ENCODE results near the gene RAD50. TPM values are rescaled to one million over a fixed set of nuclear protein-coding genes. Genes with fewer than 3 reads are reported as not detected.

The RAD50 gene
- total RNA-seq, 4 donors from 2014 or later = 31.1 to 53.7 (median 35.0) TPM

GRCh38 chr5:132647473-132647872, 90.7 kb downstream of the RAD50 start:
- H3K27me3 ChIP-seq = no peaks in the 10 kb centered on the region
- no peak overlapping the region for H3K27ac ChIP-seq
- H3K36me3 ChIP-seq = peaks cover 0 to 28% of the 10 kb centered on the region in 2 donors
- peaks cover 0 to 18% (median 0%) of the 10 kb centered on the region in 3 donors for H3K9me3 ChIP-seq
- ATAC-seq = no peak
- TF ChIP-seq POLR2A (IDR thresholded peaks at IDR 0.05) (no peak), CTCF (IDR thresholded peaks at IDR 0.05) (no peak), POLR2AphosphoS5 (IDR thresholded peaks at IDR 0.05) (no peak), EP300 (IDR thresholded peaks at IDR 0.05) (no peak)
- H3K4me1 ChIP-seq = no peaks in the 10 kb centered on the region
- H3K4me3 ChIP-seq = no peak overlapping the region
- 93 to 100% methylated on average over 2 of the region's 2 CpGs for WGBS, 2 donors (ENCODE audit: low coverage in 1 of 2)

GRCh38 chr5:132648355-132648754, 91.6 kb downstream of the RAD50 start:
- Histone ChIP-seq H3K27me3 (no peaks in the 10 kb centered on the region), H3K4me1 (no peaks in the 10 kb centered on the region), H3K36me3 (peaks cover 0 to 19% of the 10 kb centered on the region in 2 donors), H3K27ac (no peak overlapping the region), H3K9me3 (peaks cover 0 to 18% (median 0%) of the 10 kb centered on the region in 3 donors), H3K4me3 (no peak overlapping the region)
- TF ChIP-seq POLR2AphosphoS5 (IDR thresholded peaks at IDR 0.05) = no peak
- no peak for TF ChIP-seq CTCF (IDR thresholded peaks at IDR 0.05)
- no peak for TF ChIP-seq EP300 (IDR thresholded peaks at IDR 0.05)
- no peak for TF ChIP-seq POLR2A (IDR thresholded peaks at IDR 0.05)
- 100% methylated on average over 1 of the region's 1 CpG for WGBS, 2 donors (ENCODE audit: low coverage in 1 of 2)
- ATAC-seq = no peak

- H3K4me1 ChIP-seq = peaks cover 0 to 15% (median 5%) of the 10 kb centered on the region in 3 donors
- no peak overlapping the region for H3K27ac ChIP-seq
- WGBS, 2 donors (ENCODE audit: low coverage in 1 of 2) = 80 to 85% methylated on average over 3 to 4 of the region's 4 CpGs
- H3K9me3 ChIP-seq = peaks cover 0 to 18% (median 0%) of the 10 kb centered on the region in 3 donors
- no peak for TF ChIP-seq POLR2A (IDR thresholded peaks at IDR 0.05)
- TF ChIP-seq CTCF (IDR thresholded peaks at IDR 0.05) = no peak
- no peak for TF ChIP-seq POLR2AphosphoS5 (IDR thresholded peaks at IDR 0.05)
- no peak for TF ChIP-seq EP300 (IDR thresholded peaks at IDR 0.05)
- no peak overlapping the region for H3K4me3 ChIP-seq
- no peaks in the 10 kb centered on the region for H3K36me3 ChIP-seq
- H3K27me3 ChIP-seq = peaks cover 31% of the 10 kb centered on the region
- ATAC-seq = no peak
These were observed 95.2 kb downstream of the RAD50 start for GRCh38 chr5:132651838-132652469.

- Histone ChIP-seq H3K27me3 (peaks cover 46% of the 10 kb centered on the region), H3K4me1 (peaks cover 0 to 15% (median 5%) of the 10 kb centered on the region in 3 donors), H3K9me3 (peaks cover 0 to 5% (median 0%) of the 10 kb centered on the region in 3 donors), H3K27ac (no peak overlapping the region), H3K4me3 (no peak overlapping the region), H3K36me3 (no peaks in the 10 kb centered on the region)
- TF ChIP-seq CTCF (IDR thresholded peaks at IDR 0.05) = no peak
- no peak for TF ChIP-seq POLR2A (IDR thresholded peaks at IDR 0.05)
- no peak for TF ChIP-seq POLR2AphosphoS5 (IDR thresholded peaks at IDR 0.05)
- no peak for TF ChIP-seq EP300 (IDR thresholded peaks at IDR 0.05)
- 12 to 26% methylated on average over 5 to 7 of the region's 7 CpGs for WGBS, 2 donors (ENCODE audit: low coverage in 1 of 2)
- ATAC-seq = no peak
These were observed 96.9 kb downstream of the RAD50 start for GRCh38 chr5:132653716-132654115.
